Lower leg skin (tissue), 3 donors: ENCODE measurements around the gene PLIN4.

Source experiments
- CTCF ChIP-seq, 3 donors: fragments of 450-650 bp; IDR thresholded peaks; one replicate each; pipeline ENCODE4 v1.5.1; 2016; ENCODE audit warnings: antibody characterized with exemption in 3 of 3, mild to moderate bottlenecking in 3 of 3, moderate library complexity in 2 of 3
- POLR2A ChIP-seq, 2 donors: fragments of 450-650 bp; IDR thresholded peaks; one replicate each; pipeline ENCODE4 v1.6.1; 2016 to 2017; ENCODE audit warnings: antibody characterized with exemption in 2 of 2, mild to moderate bottlenecking in 1 of 2, moderate library complexity in 1 of 2

DNA sequence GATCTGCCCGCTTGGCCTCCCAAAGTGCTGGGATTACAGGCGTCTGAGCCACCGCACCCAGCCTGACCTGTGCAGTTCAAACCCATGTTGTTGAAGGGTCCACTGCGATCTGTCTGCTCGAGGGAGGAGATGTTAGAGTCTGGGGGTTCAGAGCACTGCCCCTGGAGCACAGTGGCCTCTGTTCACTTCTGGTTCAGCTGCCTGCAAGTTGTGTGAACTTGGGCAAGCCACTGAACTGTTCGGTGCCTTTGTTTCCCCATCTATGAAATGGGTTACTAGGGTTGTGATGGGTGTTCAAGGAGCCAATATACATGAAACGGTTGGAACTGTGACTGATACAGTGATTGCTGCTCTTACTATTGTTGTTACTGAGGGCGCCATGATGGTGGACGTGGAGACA lies 15.0 kb upstream of the PLIN4 start:
- TF ChIP-seq CTCF (IDR thresholded peaks at IDR 0.05) (no peak), POLR2A (IDR thresholded peaks at IDR 0.05) (no peak)
